Measurements from ENCODE around the gene INTU. TPM values are rescaled to one million over a fixed set of nuclear protein-coding genes. Genes with fewer than 3 reads are reported as not detected.

Gene INTU
- total RNA-seq, 1 experiment from 2014 or later = 2.0 TPM

DNA sequence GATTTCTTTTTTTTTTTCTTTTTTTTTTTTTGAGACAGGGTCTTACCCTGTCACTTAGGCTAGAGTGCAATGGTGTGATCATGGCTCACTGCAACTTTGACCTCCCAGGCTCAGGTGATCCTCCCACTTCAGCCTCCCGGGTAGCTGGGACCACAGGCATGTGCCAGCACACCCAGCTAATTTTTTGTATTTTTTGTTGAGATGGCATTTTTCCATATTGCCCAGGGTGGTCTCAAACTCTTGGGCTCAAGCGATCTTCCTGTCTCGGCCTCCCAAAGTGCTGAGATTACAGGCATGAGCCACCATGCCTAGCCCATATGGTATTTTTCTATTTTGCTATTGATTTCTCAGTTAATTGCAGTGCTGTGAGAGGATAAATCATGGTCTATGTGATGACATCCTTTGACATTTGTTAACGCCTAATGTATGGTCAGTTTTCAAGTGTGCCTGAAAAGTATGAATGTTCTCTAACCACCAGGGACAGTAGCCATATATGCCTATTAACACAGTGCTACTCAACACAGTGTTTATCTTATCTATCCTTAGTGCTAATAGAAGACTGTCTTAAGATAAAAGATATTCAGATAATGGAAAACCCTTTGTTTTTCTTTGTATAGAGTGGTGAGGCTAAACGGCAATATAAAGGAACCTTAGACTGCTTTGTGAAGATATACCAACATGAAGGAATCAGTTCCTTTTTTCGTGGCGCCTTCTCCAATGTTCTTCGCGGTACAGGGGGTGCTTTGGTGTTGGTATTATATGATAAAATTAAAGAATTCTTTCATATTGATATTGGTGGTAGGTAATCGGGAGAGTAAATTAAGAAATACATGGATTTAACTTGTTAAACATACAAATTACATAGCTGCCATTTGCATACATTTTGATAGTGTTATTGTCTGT is 140.3 kb downstream of the INTU start:
- intact Hi-C loops (cut with micrococcal nuclease; ENCODE audit: unreplicated experiment) = no loop called here
- no peak for DNase-seq
- Mint-ChIP-seq H3K36me3 (ENCODE audit: insufficient read depth, unreplicated experiment) (no peaks in the 10 kb centered on the region), H3K4me3 (ENCODE audit: unreplicated experiment) (no peak overlapping the region), H3K9me3 (ENCODE audit: unreplicated experiment) (no peaks in the 10 kb centered on the region), H3K4me1 (ENCODE audit: low read depth, unreplicated experiment) (no peaks in the 10 kb centered on the region), H3K27ac (ENCODE audit: unreplicated experiment) (no peak overlapping the region), H3K27me3 (ENCODE audit: insufficient read depth, unreplicated experiment) (no peaks in the 10 kb centered on the region)
- Histone ChIP-seq H3K36me3 (ENCODE audit: control insufficient read depth, insufficient read depth, low read length) (no peaks in the 10 kb centered on the region), H3K4me1 (0 out of 2 replicates have a peak, but pooled peaks cover 6% of the 10 kb centered on the region), H3K9me3 (no peaks in the 10 kb centered on the region), H3K27me3 (replicated peaks; ENCODE audit: control insufficient read depth, insufficient read depth, low read length) (no peaks in the 10 kb centered on the region), H3K4me3 (ENCODE audit: low read depth, low read length) (no peak overlapping the region)
- no TSS peak for BruUV-seq (replicated peaks)
- ChIA-PET CTCF (no interaction called here), POLR2A (no interaction called here)
- TF ChIP-seq, protein P1, sequence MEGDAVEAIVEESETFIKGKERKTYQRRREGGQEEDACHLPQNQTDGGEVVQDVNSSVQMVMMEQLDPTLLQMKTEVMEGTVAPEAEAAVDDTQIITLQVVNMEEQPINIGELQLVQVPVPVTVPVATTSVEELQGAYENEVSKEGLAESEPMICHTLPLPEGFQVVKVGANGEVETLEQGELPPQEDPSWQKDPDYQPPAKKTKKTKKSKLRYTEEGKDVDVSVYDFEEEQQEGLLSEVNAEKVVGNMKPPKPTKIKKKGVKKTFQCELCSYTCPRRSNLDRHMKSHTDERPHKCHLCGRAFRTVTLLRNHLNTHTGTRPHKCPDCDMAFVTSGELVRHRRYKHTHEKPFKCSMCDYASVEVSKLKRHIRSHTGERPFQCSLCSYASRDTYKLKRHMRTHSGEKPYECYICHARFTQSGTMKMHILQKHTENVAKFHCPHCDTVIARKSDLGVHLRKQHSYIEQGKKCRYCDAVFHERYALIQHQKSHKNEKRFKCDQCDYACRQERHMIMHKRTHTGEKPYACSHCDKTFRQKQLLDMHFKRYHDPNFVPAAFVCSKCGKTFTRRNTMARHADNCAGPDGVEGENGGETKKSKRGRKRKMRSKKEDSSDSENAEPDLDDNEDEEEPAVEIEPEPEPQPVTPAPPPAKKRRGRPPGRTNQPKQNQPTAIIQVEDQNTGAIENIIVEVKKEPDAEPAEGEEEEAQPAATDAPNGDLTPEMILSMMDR (IDR thresholded peaks at IDR 0.05; ENCODE audit: insufficient read depth in 1 of 2, low read depth in 1 of 2, low read length in 1 of 2, severe bottlenecking in 1 of 2, unreplicated experiment in 1 of 2) = no peak

GRCh38 chr4:127775843-127776242 is 143.1 kb downstream of the INTU start:
- peaks cover 2% of the 10 kb centered on the region for H3K4me1 Mint-ChIP-seq (ENCODE audit: low read depth, unreplicated experiment)
- H3K27me3 ChIP-seq (replicated peaks; ENCODE audit: control insufficient read depth, insufficient read depth, low read length) = no peaks in the 10 kb centered on the region
- H3K27me3 Mint-ChIP-seq (ENCODE audit: insufficient read depth, unreplicated experiment) = peaks cover 3% of the 10 kb centered on the region
- BruUV-seq (replicated peaks) = no TSS peak
- DNase-seq = no peak
- H3K36me3 ChIP-seq (ENCODE audit: control insufficient read depth, insufficient read depth, low read length) = no peaks in the 10 kb centered on the region
- CTCF ChIA-PET = no interaction called here
- POLR2A ChIA-PET = no interaction called here
- no peaks in the 10 kb centered on the region for H3K9me3 Mint-ChIP-seq (ENCODE audit: unreplicated experiment)
- H3K4me1 ChIP-seq = 0 out of 2 replicates have a peak, but pooled peaks cover 7% of the 10 kb centered on the region
- no peaks in the 10 kb centered on the region for H3K36me3 Mint-ChIP-seq (ENCODE audit: insufficient read depth, unreplicated experiment)
- H3K4me3 Mint-ChIP-seq (ENCODE audit: unreplicated experiment) = no peak overlapping the region
- no peaks in the 10 kb centered on the region for H3K9me3 ChIP-seq
- H3K27ac Mint-ChIP-seq (ENCODE audit: unreplicated experiment) = no peak overlapping the region
- intact Hi-C loops (cut with micrococcal nuclease; ENCODE audit: unreplicated experiment) = no loop called here
- TF ChIP-seq, protein P1 (IDR thresholded peaks at IDR 0.05; ENCODE audit: insufficient read depth in 1 of 2, low read depth in 1 of 2, low read length in 1 of 2, severe bottlenecking in 1 of 2, unreplicated experiment in 1 of 2) = no peak
- H3K4me3 ChIP-seq (ENCODE audit: low read depth, low read length) = no peak overlapping the region

Other genes with a start within 250 kb of the INTU start
- gene SLC25A31, start 97.4 kb downstream of the INTU start, total RNA-seq (2022) = not detected in 2 replicates
- 3.3 and 3.6 TPM in 2 replicates for gene HSPA4L, start 149.4 kb downstream of the INTU start, total RNA-seq (2022)
- gene PLK4, start 247.9 kb downstream of the INTU start, total RNA-seq (2022) = 28.2 and 31.1 TPM in 2 replicates

All from Caco-2 (cell line).